OCI-LY7 (cell line): ENCODE measurements around the gene KIFC3. TPM values are rescaled to one million over a fixed set of nuclear protein-coding genes. Genes with fewer than 3 reads are reported as not detected.

Source experiments
- BruUV-seq: library from RNA; stranded (reverse); fragments of 400-500 nt; replicated peaks from 2 replicates; lab custom pipeline; 2021; lab: Mats Ljungman, UMichigan
- CTCF ChIA-PET: fragments of 300-600 bp; sonication (Branson Sonifier 250); formaldehyde crosslinking; loops from one replicate; lab custom pipeline; 2022; ENCODE audit warnings: antibody characterized with exemption; ENCODE audit not compliant: unreplicated experiment; lab: Charles Lee
- POLR2A ChIA-PET: fragments of 300-600 bp; sonication (Branson Sonifier 250); formaldehyde crosslinking; loops from one replicate; lab custom pipeline; 2022; ENCODE audit warnings: antibody characterized with exemption; lab: Charles Lee
- DNase-seq: peaks from one replicate; pipeline ENCODE4 v3.0.0-alpha.2; 2015; ENCODE audit warnings: low spot score
- H2AFZ ChIP-seq: fragments of 200-600 bp; sonication (generic), shearing (Covaris generic); 2 replicates; pipeline ENCODE4 v1.6.1; 2014; ENCODE audit warnings: mild to moderate bottlenecking, antibody characterized with exemption, low read length, moderate library complexity
- H3K27ac ChIP-seq: fragments of 200-600 bp; sonication (generic); 2 replicates; pipeline ENCODE4 v1.5.1; 2014; ENCODE audit warnings: mixed run types, low read depth, mild to moderate bottlenecking, moderate library complexity, low read length, inconsistent platforms; ENCODE audit not compliant: poor library complexity, severe bottlenecking
- H3K36me3 ChIP-seq: fragments of 200-600 bp; sonication (generic); 2 replicates; pipeline ENCODE4 v1.6.1; 2014; ENCODE audit warnings: mild to moderate bottlenecking, antibody characterized with exemption, low read length, moderate library complexity, mixed read lengths; ENCODE audit not compliant: insufficient read depth
- H3K4me1 ChIP-seq: fragments of 200-600 bp; sonication (generic); 2 replicates; pipeline ENCODE4 v1.5.1; 2014; ENCODE audit warnings: mild to moderate bottlenecking, low read length; ENCODE audit not compliant: insufficient read depth, poor library complexity, severe bottlenecking
- H3K4me2 ChIP-seq: fragments of 200-600 bp; sonication (generic); 2 replicates; pipeline ENCODE4 v1.6.1; 2014; ENCODE audit warnings: mild to moderate bottlenecking, low read length
- H3K4me3 ChIP-seq: fragments of 200-600 bp; sonication (generic); 2 replicates; pipeline ENCODE4 v1.5.1; 2014; ENCODE audit warnings: mild to moderate bottlenecking, low read depth, low read length; ENCODE audit not compliant: poor library complexity, severe bottlenecking
- H3K79me2 ChIP-seq: fragments of 200-600 bp; sonication (generic); 2 replicates; pipeline ENCODE4 v1.6.1; 2016; ENCODE audit warnings: low read depth, mild to moderate bottlenecking, low read length, moderate library complexity, mixed read lengths; ENCODE audit not compliant: insufficient read depth
- H3K9me2 ChIP-seq: fragments of 200-600 bp; sonication (generic); 2 replicates; pipeline ENCODE4 v1.6.1; 2016; ENCODE audit warnings: mild to moderate bottlenecking, low read length, mixed read lengths; ENCODE audit not compliant: insufficient read depth
- H3K9me3 ChIP-seq: fragments of 200-600 bp; sonication (generic); 2 replicates; pipeline ENCODE4 v1.6.1; 2014; ENCODE audit warnings: mild to moderate bottlenecking, mixed run types, low read length, mixed read lengths
- H4K20me1 ChIP-seq: fragments of 200-600 bp; sonication (generic); 2 replicates; pipeline ENCODE4 v1.6.1; 2014; ENCODE audit warnings: mild to moderate bottlenecking, antibody characterized with exemption, low read length, moderate library complexity, mixed read lengths; ENCODE audit not compliant: insufficient read depth
- CTCF ChIP-seq: fragments of 200-600 bp; sonication (generic); conservative IDR thresholded peaks from 2 replicates; pipeline ENCODE4 v1.5.1; 2014; ENCODE audit warnings: mild to moderate bottlenecking, antibody characterized with exemption, low read length, moderate library complexity, mixed read lengths
- EZH2phosphoT487 ChIP-seq: fragments of 200-600 bp; sonication (generic); IDR thresholded peaks from 2 replicates; pipeline ENCODE4 v1.6.1; 2018; ENCODE audit warnings: low read depth, borderline replicate concordance, mild to moderate bottlenecking, mixed run types, antibody characterized with exemption, low read length, moderate library complexity, mixed read lengths
- intact Hi-C: fragments of 100-400 bp; cut with micrococcal nuclease; formaldehyde crosslinking; loops from one replicate; pipeline ENCODE4 v1.10.0; 2022; ENCODE audit not compliant: unreplicated experiment
- total RNA-seq, 2 experiments: library from RNA; depleted of rRNA in 1 of 2; stranded (reverse); fragments of >200 nt in 1 of 2; shearing (Covaris generic) in 1 of 2; gene quantifications; 2 replicates each; pipeline ENCODE4 v1.2.3, GENCODE V29; 2014 to 2022

KIFC3 gene
- total RNA-seq, 2 experiments from 2014 or later: 0.61 TPM; not detected in 1

DNA sequence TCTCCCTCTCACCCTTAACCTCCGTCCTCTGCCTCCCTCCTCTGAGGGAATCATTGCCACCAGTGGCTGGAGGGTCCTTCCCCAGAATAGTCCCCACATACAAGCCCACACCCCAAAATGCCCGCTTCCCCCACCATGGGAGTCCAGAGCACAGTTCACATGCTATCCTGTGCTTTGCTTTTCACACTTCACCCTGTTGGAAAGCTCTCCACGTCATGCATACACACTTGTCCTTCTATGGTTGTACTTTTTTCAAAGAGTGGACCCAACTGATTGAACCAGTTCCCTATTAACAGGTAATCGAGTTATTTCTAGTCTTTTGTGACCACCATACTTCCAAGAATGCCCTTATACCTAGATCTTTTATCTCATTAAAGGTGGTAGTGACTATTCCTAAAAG lies 23.8 kb upstream of the KIFC3 start:
- intact Hi-C loops: no loop called here
- no peak overlapping the region for H3K4me2 ChIP-seq
- no peaks in the 10 kb centered on the region for H3K79me2 ChIP-seq
- BruUV-seq: no TSS peak
- ChIA-PET CTCF (no interaction called here), POLR2A (no interaction called here)
- H3K36me3 ChIP-seq: no peaks in the 10 kb centered on the region
- H3K4me1 ChIP-seq: no peaks in the 10 kb centered on the region
- no peaks in the 10 kb centered on the region for H3K9me3 ChIP-seq
- H3K27ac ChIP-seq: no peak overlapping the region
- no peak for DNase-seq
- no peaks in the 10 kb centered on the region for H3K9me2 ChIP-seq
- no peaks in the 10 kb centered on the region for H4K20me1 ChIP-seq
- H3K4me3 ChIP-seq: no peak overlapping the region
- no peak overlapping the region for H2AFZ ChIP-seq
- TF ChIP-seq EZH2phosphoT487 (no peak), CTCF (no peak)

DNA sequence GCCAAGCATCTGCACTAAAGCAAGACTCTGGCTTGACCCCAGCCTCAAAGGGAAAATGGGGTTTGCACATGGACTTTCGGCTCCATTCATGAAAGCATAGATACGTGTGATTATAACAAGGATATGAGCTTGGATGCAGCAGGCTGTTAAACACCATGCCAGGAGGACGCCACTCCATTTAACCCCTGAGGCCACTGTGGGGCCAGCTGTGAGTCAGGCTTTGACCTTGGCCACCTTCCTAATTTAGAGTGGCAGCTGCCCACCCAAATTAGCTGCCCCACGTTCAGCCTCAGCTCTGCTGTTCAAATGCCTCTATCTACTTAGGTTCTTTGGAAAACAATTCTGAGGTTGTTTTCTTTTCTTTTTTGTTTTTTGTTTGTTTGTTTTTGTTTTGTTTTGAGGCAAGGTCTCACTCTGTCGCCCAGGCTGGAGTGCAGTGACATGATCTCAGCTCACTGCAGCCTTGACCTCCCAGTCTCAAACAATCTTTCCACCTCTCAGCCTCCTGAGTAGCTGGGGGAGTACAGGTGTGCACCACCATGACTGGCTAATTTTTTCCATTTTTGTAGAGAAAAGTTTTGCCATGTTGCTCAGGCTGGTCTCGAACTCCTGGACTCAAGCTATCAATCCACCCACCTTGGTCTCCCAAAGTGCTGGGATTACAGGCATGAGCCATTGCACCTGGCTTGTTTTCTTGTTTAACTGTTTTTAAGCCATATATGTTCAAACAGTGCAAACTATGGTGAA lies 23.2 kb upstream of the KIFC3 start:
- ChIA-PET POLR2A (no interaction called here), CTCF (no interaction called here)
- Histone ChIP-seq H3K79me2 (no peaks in the 10 kb centered on the region), H3K36me3 (no peaks in the 10 kb centered on the region), H2AFZ (no peak overlapping the region), H3K4me2 (no peak overlapping the region), H3K9me2 (no peaks in the 10 kb centered on the region), H3K4me1 (no peaks in the 10 kb centered on the region), H3K27ac (no peak overlapping the region), H3K9me3 (no peaks in the 10 kb centered on the region), H4K20me1 (no peaks in the 10 kb centered on the region), H3K4me3 (no peak overlapping the region)
- no peak for DNase-seq
- BruUV-seq: no TSS peak
- no peak for TF ChIP-seq CTCF
- no peak for TF ChIP-seq EZH2phosphoT487
- intact Hi-C loops: no loop called here

- no TSS peak for BruUV-seq
- no peaks in the 10 kb centered on the region for H3K9me2 ChIP-seq
- H3K36me3 ChIP-seq: no peaks in the 10 kb centered on the region
- H3K4me3 ChIP-seq: no peak overlapping the region
- H3K9me3 ChIP-seq: no peaks in the 10 kb centered on the region
- intact Hi-C loops: no loop called here
- no peaks in the 10 kb centered on the region for H4K20me1 ChIP-seq
- no peak overlapping the region for H3K27ac ChIP-seq
- ChIA-PET POLR2A (no interaction called here), CTCF (no interaction called here)
- no peaks in the 10 kb centered on the region for H3K79me2 ChIP-seq
- DNase-seq: no peak
- H3K4me2 ChIP-seq: no peak overlapping the region
- TF ChIP-seq EZH2phosphoT487 (no peak), CTCF (no peak)
- H2AFZ ChIP-seq: no peak overlapping the region
- no peaks in the 10 kb centered on the region for H3K4me1 ChIP-seq
Measured at GRCh38 chr16:57824888-57825287, 22.6 kb upstream of the KIFC3 start.
